Activated CD4-positive, alpha-beta T cell treated with anti-CD3 and anti-CD28 coated beads, Interleukin-2, Interleukin-4, amounts not matched to agents 100 ng/mL and 50 ng/mL, durations not matched to agents 16 hours and 8 hours (primary cell): ENCODE data around the gene KCNQ4.

Experiments
- DNase-seq: peaks from one replicate; pipeline ENCODE4 v3.0.0-alpha.2; 2020; ENCODE audit warnings: low spot score

Gene KCNQ4

GRCh38 chr1:40755067-40755466, 28.5 kb upstream of the KCNQ4 start:
- no peak for DNase-seq

GRCh38 chr1:40756523-40756922, 27.1 kb upstream of the KCNQ4 start:
- no peak for DNase-seq

GRCh38 chr1:40757084-40757483, 26.5 kb upstream of the KCNQ4 start:
- no peak for DNase-seq

GRCh38 chr1:40758004-40758403, 25.6 kb upstream of the KCNQ4 start:
- DNase-seq: no peak

GRCh38 chr1:40758578-40759343, 24.8 kb upstream of the KCNQ4 start:
- DNase-seq: no peak

- DNase-seq: no peak
Measured at GRCh38 chr1:40760984-40761383, 22.6 kb upstream of the KCNQ4 start.

- no peak for DNase-seq
Measured at GRCh38 chr1:40762144-40762923, 21.3 kb upstream of the KCNQ4 start.

- DNase-seq: peak; percentile 20
Measured at GRCh38 chr1:40763742-40764532, 19.6 kb upstream of the KCNQ4 start.

- no peak for DNase-seq
Measured at GRCh38 chr1:40764981-40765380, 18.6 kb upstream of the KCNQ4 start.

GRCh38 chr1:40766017-40766416, 17.6 kb upstream of the KCNQ4 start:
- DNase-seq: no peak

GRCh38 chr1:40766560-40766959, 17.0 kb upstream of the KCNQ4 start:
- no peak for DNase-seq

GRCh38 chr1:40768146-40768990, 15.2 kb upstream of the KCNQ4 start:
- DNase-seq: no peak

GRCh38 chr1:40769815-40770214, 13.8 kb upstream of the KCNQ4 start:
- no peak for DNase-seq

GRCh38 chr1:40770296-40771070, 13.1 kb upstream of the KCNQ4 start:
- DNase-seq: no peak

- DNase-seq: no peak
Measured at GRCh38 chr1:40772146-40772955, 11.2 kb upstream of the KCNQ4 start.

GRCh38 chr1:40773748-40774265, 9.8 kb upstream of the KCNQ4 start:
- no peak for DNase-seq

GRCh38 chr1:40774266-40774998, 9.2 kb upstream of the KCNQ4 start:
- peak; percentile 46 for DNase-seq

- no peak for DNase-seq
Measured at GRCh38 chr1:40776236-40777072, 7.1 kb upstream of the KCNQ4 start.
